ENCODE results near the gene CCDC73.
"Not testable (repeated sequence)": the region's sequence is repeated elsewhere in the genome, so short reads cannot be mapped to it uniquely, and the experiment has no call there.

CCDC73 gene

GRCh38 chr11:32790916-32791315, 3.5 kb downstream of the CCDC73 start:
- DNase-seq (ENCODE audit: low spot score) = no peak
- no peak for TF ChIP-seq CTCF (IDR thresholded peaks at IDR 0.05; ENCODE audit: extremely low read depth, insufficient read depth, missing control alignments)
- in situ Hi-C loops (cut with MboI; ENCODE audit: low pct_unique_long_range_greater_than_20kb, low sequenced_read_pairs, unreplicated experiment) = no loop called here

- in situ Hi-C loops (cut with MboI; ENCODE audit: low pct_unique_long_range_greater_than_20kb, low sequenced_read_pairs, unreplicated experiment) = loop anchor here (5.0 kb wide), 1 partner anchor 35 kb away; no protein-coding TSS in a partner anchor
- TF ChIP-seq CTCF (IDR thresholded peaks at IDR 0.05; ENCODE audit: extremely low read depth, insufficient read depth, missing control alignments) = no peak
- DNase-seq (ENCODE audit: low spot score) = no peak
Observed at GRCh38 chr11:32786811-32787210, 7.7 kb downstream of the CCDC73 start.

GRCh38 chr11:32785262-32785661, 9.2 kb downstream of the CCDC73 start:
- DNase-seq (ENCODE audit: low spot score) = no peak
- TF ChIP-seq CTCF (IDR thresholded peaks at IDR 0.05; ENCODE audit: extremely low read depth, insufficient read depth, missing control alignments) = no peak
- in situ Hi-C loops (cut with MboI; ENCODE audit: low pct_unique_long_range_greater_than_20kb, low sequenced_read_pairs, unreplicated experiment) = loop anchor here (5.0 kb wide), 1 partner anchor 33 kb away; no protein-coding TSS in a partner anchor

- TF ChIP-seq CTCF (IDR thresholded peaks at IDR 0.05; ENCODE audit: extremely low read depth, insufficient read depth, missing control alignments) = no peak
- in situ Hi-C loops (cut with MboI; ENCODE audit: low pct_unique_long_range_greater_than_20kb, low sequenced_read_pairs, unreplicated experiment) = no loop called here
- no peak for DNase-seq (ENCODE audit: low spot score)
Observed at GRCh38 chr11:32781721-32782120, 12.7 kb downstream of the CCDC73 start.

- DNase-seq (ENCODE audit: low spot score); in situ Hi-C loops (cut with MboI; ENCODE audit: low pct_unique_long_range_greater_than_20kb, low sequenced_read_pairs, unreplicated experiment): not testable (repeated sequence)
Observed at GRCh38 chr11:32780839-32781238, 13.6 kb downstream of the CCDC73 start.

- in situ Hi-C loops (cut with MboI; ENCODE audit: low pct_unique_long_range_greater_than_20kb, low sequenced_read_pairs, unreplicated experiment) = no loop called here
- no peak for TF ChIP-seq CTCF (IDR thresholded peaks at IDR 0.05; ENCODE audit: extremely low read depth, insufficient read depth, missing control alignments)
- DNase-seq (ENCODE audit: low spot score) = no peak
Observed at GRCh38 chr11:32779136-32779535, 15.3 kb downstream of the CCDC73 start.

GRCh38 chr11:32775908-32776307, 18.6 kb downstream of the CCDC73 start:
- no peak for TF ChIP-seq CTCF (IDR thresholded peaks at IDR 0.05; ENCODE audit: extremely low read depth, insufficient read depth, missing control alignments)
- in situ Hi-C loops (cut with MboI; ENCODE audit: low pct_unique_long_range_greater_than_20kb, low sequenced_read_pairs, unreplicated experiment) = no loop called here
- DNase-seq (ENCODE audit: low spot score) = peak; percentile 16
